NB4 (cell line): Measurements from ENCODE around the gene LRRC8C.

Experiments used
- POLR2A ChIP-seq: IDR thresholded peaks from 2 replicates; pipeline ENCODE4 v1.6.1; 2011; ENCODE audit warnings: mild to moderate bottlenecking; ENCODE audit not compliant: insufficient read length; ENCODE audit errors: extremely low read depth
- TF ChIP-seq, protein P1 (sequence below): IDR thresholded peaks from one replicate; pipeline ENCODE4 v1.5.1; 2012; ENCODE audit warnings: low read depth, low read length
- TF ChIP-seq, protein P2 (sequence below): IDR thresholded peaks from 2 replicates; pipeline ENCODE4 v1.6.1; 2011; ENCODE audit warnings: low read depth, low read length

DNA sequence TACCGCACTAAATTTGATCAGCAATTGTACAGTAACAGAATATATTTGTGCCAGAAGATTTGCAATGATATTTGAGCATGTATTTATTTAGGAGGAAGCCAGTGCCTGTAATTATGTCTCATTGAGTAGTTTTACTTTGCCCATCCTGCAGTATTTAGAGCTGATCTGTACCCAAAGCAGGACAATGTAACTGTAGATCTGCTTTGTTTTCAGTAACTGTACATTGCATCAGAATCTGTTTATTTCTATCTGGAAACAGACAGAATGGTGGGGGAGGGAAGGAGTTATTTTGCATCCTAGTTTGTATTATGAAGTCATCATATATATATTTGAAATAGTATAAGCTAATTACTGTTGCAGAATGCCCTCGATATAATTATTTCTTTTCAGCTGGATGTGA is 36.2 kb upstream of the LRRC8C start:
- TF ChIP-seq POLR2A, result no peak
- TF ChIP-seq, protein P1, sequence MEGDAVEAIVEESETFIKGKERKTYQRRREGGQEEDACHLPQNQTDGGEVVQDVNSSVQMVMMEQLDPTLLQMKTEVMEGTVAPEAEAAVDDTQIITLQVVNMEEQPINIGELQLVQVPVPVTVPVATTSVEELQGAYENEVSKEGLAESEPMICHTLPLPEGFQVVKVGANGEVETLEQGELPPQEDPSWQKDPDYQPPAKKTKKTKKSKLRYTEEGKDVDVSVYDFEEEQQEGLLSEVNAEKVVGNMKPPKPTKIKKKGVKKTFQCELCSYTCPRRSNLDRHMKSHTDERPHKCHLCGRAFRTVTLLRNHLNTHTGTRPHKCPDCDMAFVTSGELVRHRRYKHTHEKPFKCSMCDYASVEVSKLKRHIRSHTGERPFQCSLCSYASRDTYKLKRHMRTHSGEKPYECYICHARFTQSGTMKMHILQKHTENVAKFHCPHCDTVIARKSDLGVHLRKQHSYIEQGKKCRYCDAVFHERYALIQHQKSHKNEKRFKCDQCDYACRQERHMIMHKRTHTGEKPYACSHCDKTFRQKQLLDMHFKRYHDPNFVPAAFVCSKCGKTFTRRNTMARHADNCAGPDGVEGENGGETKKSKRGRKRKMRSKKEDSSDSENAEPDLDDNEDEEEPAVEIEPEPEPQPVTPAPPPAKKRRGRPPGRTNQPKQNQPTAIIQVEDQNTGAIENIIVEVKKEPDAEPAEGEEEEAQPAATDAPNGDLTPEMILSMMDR, result no peak
- TF ChIP-seq, protein P2, sequence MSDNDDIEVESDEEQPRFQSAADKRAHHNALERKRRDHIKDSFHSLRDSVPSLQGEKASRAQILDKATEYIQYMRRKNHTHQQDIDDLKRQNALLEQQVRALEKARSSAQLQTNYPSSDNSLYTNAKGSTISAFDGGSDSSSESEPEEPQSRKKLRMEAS, result no peak
